GM18520 (cell line): Measurements from ENCODE around the gene CDK6.
A peak's percentile ranks its signal among the peaks of the same experiment; 100 is the strongest.

Experiments used
- ATAC-seq: cut with Tn5 transposase; IDR thresholded peaks from one replicate; pipeline ENCODE4 v1.9.1; 2021; ENCODE audit not compliant: unreplicated experiment

Gene CDK6

GRCh38 chr7:92847305-92847704, 10.9 kb upstream of the CDK6 start:
- ATAC-seq, result no peak

GRCh38 chr7:92845736-92846135, 9.4 kb upstream of the CDK6 start:
- no peak for ATAC-seq

- ATAC-seq, result no peak
Measured at GRCh38 chr7:92843781-92844180, 7.4 kb upstream of the CDK6 start.

GRCh38 chr7:92843034-92843760, 6.8 kb upstream of the CDK6 start:
- ATAC-seq, result no peak

GRCh38 chr7:92841192-92841591, 4.8 kb upstream of the CDK6 start:
- ATAC-seq, result no peak

- ATAC-seq, result no peak
Measured at GRCh38 chr7:92840316-92840715, 3.9 kb upstream of the CDK6 start.

- no peak for ATAC-seq
Measured at GRCh38 chr7:92839901-92840300, 3.5 kb upstream of the CDK6 start.

- no peak for ATAC-seq
Measured at GRCh38 chr7:92838934-92839333, 2.6 kb upstream of the CDK6 start.

- ATAC-seq, result no peak
Measured at GRCh38 chr7:92837000-92837749, 802 bp upstream of the CDK6 start.

GRCh38 chr7:92835851-92836488, 403 bp downstream of the CDK6 start:
- no peak for ATAC-seq

- no peak for ATAC-seq
Measured at GRCh38 chr7:92835261-92835850, 1.0 kb downstream of the CDK6 start.

- no peak for ATAC-seq
Measured at GRCh38 chr7:92834507-92835260, 1.7 kb downstream of the CDK6 start.

GRCh38 chr7:92833766-92834506, 2.4 kb downstream of the CDK6 start:
- ATAC-seq, result peak; percentile 29

- peak; percentile 46 for ATAC-seq
Measured at GRCh38 chr7:92833024-92833765, 3.2 kb downstream of the CDK6 start.

- ATAC-seq, result no peak
Measured at GRCh38 chr7:92832534-92833023, 3.8 kb downstream of the CDK6 start.

GRCh38 chr7:92831716-92832533, 4.4 kb downstream of the CDK6 start:
- ATAC-seq, result no peak

GRCh38 chr7:92830532-92831110, 5.8 kb downstream of the CDK6 start:
- no peak for ATAC-seq

GRCh38 chr7:92830027-92830426, 6.3 kb downstream of the CDK6 start:
- no peak for ATAC-seq
